Spleen (tissue), 11 donors: Measurements from ENCODE around the gene ITIH4. TPM values are rescaled to one million over a fixed set of nuclear protein-coding genes. Genes with fewer than 3 reads are reported as not detected.

Experiments
- DNase-seq: peaks from one replicate; pipeline ENCODE4 v3.0.0-alpha.2; 2020
- H3K27ac ChIP-seq, 8 donors: fragments of 200-600 bp; sonication (generic) in 7 of 8; 1 replicate in 4 of 8; 2 replicates in 4 of 8; pipeline versions ENCODE4 v1.5.0 to v1.8.0; 2016 to 2021; ENCODE audit warnings: inconsistent platforms in 4 of 8, mild to moderate bottlenecking in 4 of 8, moderate library complexity in 1 of 8
- H3K27me3 ChIP-seq, 7 donors: fragments of 200-600 bp; sonication (generic) in 6 of 7; replicated peaks in 1 of 7; 1 replicate in 4 of 7; 2 replicates in 3 of 7; pipeline versions ENCODE4 v1.5.0 to v1.8.0; 2016 to 2021; ENCODE audit warnings: inconsistent platforms in 3 of 7, mild to moderate bottlenecking in 1 of 7
- H3K36me3 ChIP-seq, 6 donors: fragments of 200-600 bp; sonication (generic) in 5 of 6; 1 replicate in 4 of 6; 2 replicates in 2 of 6; pipeline versions ENCODE4 v1.5.0 to v1.8.0; 2016 to 2021; ENCODE audit warnings: inconsistent platforms in 2 of 6
- H3K4me1 ChIP-seq, 6 donors: fragments of 200-600 bp; sonication (generic) in 5 of 6; 1 replicate in 3 of 6; 2 replicates in 3 of 6; pipeline versions ENCODE4 v1.5.0 to v1.8.0; 2016 to 2021; ENCODE audit warnings: inconsistent platforms in 3 of 6
- H3K4me3 ChIP-seq, 8 donors: fragments of 200-600 bp; sonication (generic) in 7 of 8; 1 replicate in 4 of 8; 2 replicates in 4 of 8; pipeline versions ENCODE4 v1.5.0 to v1.8.0; 2016 to 2021; ENCODE audit warnings: inconsistent platforms in 4 of 8, mild to moderate bottlenecking in 4 of 8, moderate library complexity in 2 of 8
- H3K9me3 ChIP-seq, 8 donors: fragments of 200-600 bp; sonication (generic) in 7 of 8; 1 replicate in 4 of 8; 2 replicates in 4 of 8; pipeline versions ENCODE4 v1.5.0 to v1.8.0; 2016 to 2021; ENCODE audit warnings: inconsistent platforms in 4 of 8
- CTCF ChIP-seq, 11 experiments: fragments of 200-600 bp in 7 of 11; fragments of 450-650 bp in 4 of 11; sonication (generic) in 4 of 11; IDR thresholded peaks in 8 of 11; conservative IDR thresholded peaks in 3 of 11; 1 replicate in 7 of 11; 2 replicates in 4 of 11; pipeline versions ENCODE4 v1.4.0 to v1.8.0; 2016 to 2021; ENCODE audit warnings: antibody characterized with exemption in 11 of 11, inconsistent platforms in 4 of 11, mild to moderate bottlenecking in 1 of 11
- POLR2A ChIP-seq, 3 donors: fragments of 450-650 bp; IDR thresholded peaks; one replicate each; pipeline ENCODE4 v1.5.1; 2017; ENCODE audit warnings: antibody characterized with exemption in 3 of 3, mild to moderate bottlenecking in 1 of 3
- POLR2AphosphoS5 ChIP-seq, 3 donors: sonication (generic); formaldehyde crosslinking; IDR thresholded peaks; one replicate each; pipeline ENCODE4 v1.5.1; 2017; ENCODE audit warnings: antibody characterized with exemption in 3 of 3
- whole genome bisulfite sequencing, 5 donors: extraction: QIAGEN DNeasy Blood & Tissue Kit in 3 of 5; methylation state at CpG; one replicate each; pipeline versions ENCODE4 v1.1.5 to v1.1.7; 2013 to 2018; 5-methylcytosine and 5-hydroxymethylcytosine counted together
- intact Hi-C: fragments of 100-400 bp; cut with DNase I; formaldehyde crosslinking; loops from one replicate; pipeline ENCODE4 v1.15.0; 2023; ENCODE audit warnings: low total_unique reads
- polyA plus RNA-seq, 3 donors: library from polyadenylated mRNA; stranded (reverse); fragments of 200-250 nt; gene quantifications; one replicate each; pipeline ENCODE4 v1.2.1, GENCODE V29; 2013
- total RNA-seq, 7 donors: library from RNA; depleted of rRNA in 3 of 7; stranded (reverse); fragments of >200 nt in 3 of 7; fragmentation: NEBNext Ultra II Directional in 4 of 7; extraction: Animal tissue kit (Norgen Biotek cat#: 25700) in 4 of 7; gene quantifications; one replicate each; pipeline versions ENCODE4 v1.1.0 to v1.2.1, GENCODE V29; 2016 to 2021
- donor health status: healthy with polysubstance abuse.
- donor health status: DM: no; HTN: no; CAD: no; lungs with moderate emphysema.
- donor health status: DM: no; HTN: no; CAD: no.
- donor health status: Bipolar disorder and iron deficiency.
- donor health status: healthy.
- donor health status: DM: no; HTN: no; CAD: no.
- donor health status: DM: yes; HTN: yes; CAD: no.

The ITIH4 gene
- total and polyA plus RNA-seq, 10 donors: 9.9 to 54.2 (median 21.6) TPM

GRCh38 chr3:52787246-52787645 is 43.2 kb downstream of the ITIH4 start:
- WGBS, 5 donors: 81 to 90% (median 86%) methylated on average over 9 to 11 of the region's 11 CpGs
- H3K27me3 ChIP-seq: no peaks in the 10 kb centered on the region
- H3K9me3 ChIP-seq: no peaks in the 10 kb centered on the region
- intact Hi-C loops: no loop called here
- H3K4me3 ChIP-seq: no peak overlapping the region
- peak overlapping the region in 1 of 8 donors; percentile 52 for H3K27ac ChIP-seq
- DNase-seq: peak; percentile 36
- TF ChIP-seq POLR2AphosphoS5 (IDR thresholded peaks at IDR 0.05): no peak
- TF ChIP-seq CTCF (IDR thresholded peaks at IDR 0.05 in 8 of 11, conservative IDR thresholded peaks at IDR 0.05 in 3 of 11): no peak
- no peak for TF ChIP-seq POLR2A (IDR thresholded peaks at IDR 0.05)
- no peaks in the 10 kb centered on the region for H3K36me3 ChIP-seq
- H3K4me1 ChIP-seq: no peaks in the 10 kb centered on the region

- peak; percentile 49 for DNase-seq
- Histone ChIP-seq H3K36me3 (no peaks in the 10 kb centered on the region), H3K4me3 (no peak overlapping the region), H3K4me1 (no peaks in the 10 kb centered on the region), H3K27ac (no peak overlapping the region), H3K9me3 (no peaks in the 10 kb centered on the region), H3K27me3 (no peaks in the 10 kb centered on the region)
- WGBS, 5 donors: 87 to 92% (median 88%) methylated on average over 17 to 19 of the region's 19 CpGs
- TF ChIP-seq POLR2A (IDR thresholded peaks at IDR 0.05) (no peak), CTCF (IDR thresholded peaks at IDR 0.05 in 8 of 11, conservative IDR thresholded peaks at IDR 0.05 in 3 of 11) (no peak), POLR2AphosphoS5 (IDR thresholded peaks at IDR 0.05) (no peak)
- intact Hi-C loops: no loop called here
These were observed 43.9 kb downstream of the ITIH4 start for GRCh38 chr3:52786330-52787215.

GRCh38 chr3:52784931-52785590 is 45.4 kb downstream of the ITIH4 start:
- TF ChIP-seq CTCF (IDR thresholded peaks at IDR 0.05 in 8 of 11, conservative IDR thresholded peaks at IDR 0.05 in 3 of 11): no peak
- no peak for TF ChIP-seq POLR2AphosphoS5 (IDR thresholded peaks at IDR 0.05)
- TF ChIP-seq POLR2A (IDR thresholded peaks at IDR 0.05): no peak
- no peak overlapping the region for H3K4me3 ChIP-seq
- 87 to 94% (median 90%) methylated on average over 4 to 5 of the region's 5 CpGs for WGBS, 5 donors
- no peak overlapping the region for H3K27ac ChIP-seq
- peak; percentile 54 for DNase-seq
- H3K4me1 ChIP-seq: no peaks in the 10 kb centered on the region
- no peaks in the 10 kb centered on the region for H3K27me3 ChIP-seq
- no peaks in the 10 kb centered on the region for H3K9me3 ChIP-seq
- intact Hi-C loops: no loop called here
- no peaks in the 10 kb centered on the region for H3K36me3 ChIP-seq

GRCh38 chr3:52784021-52784621 is 46.4 kb downstream of the ITIH4 start:
- Histone ChIP-seq H3K9me3 (no peaks in the 10 kb centered on the region), H3K27me3 (no peaks in the 10 kb centered on the region), H3K27ac (no peak overlapping the region), H3K4me3 (no peak overlapping the region), H3K36me3 (no peaks in the 10 kb centered on the region), H3K4me1 (peaks cover 0 to 9% (median 4%) of the 10 kb centered on the region in 6 donors)
- DNase-seq: peak; percentile 63
- intact Hi-C loops: no loop called here
- WGBS, 5 donors: 83 to 91% (median 89%) methylated on average over 16 to 18 of the region's 18 CpGs
- TF ChIP-seq POLR2AphosphoS5 (IDR thresholded peaks at IDR 0.05): no peak
- TF ChIP-seq POLR2A (IDR thresholded peaks at IDR 0.05): no peak
- TF ChIP-seq CTCF (IDR thresholded peaks at IDR 0.05 in 8 of 11, conservative IDR thresholded peaks at IDR 0.05 in 3 of 11): no peak
